OCI-LY1 (cell line): Measurements from ENCODE around the gene HSDL1.

Experiments
- EZH2 ChIP-seq: fragments of 200-600 bp; sonication (generic), shearing (Covaris generic); IDR thresholded peaks from 2 replicates; pipeline ENCODE4 v1.8.0; 2017; ENCODE audit warnings: borderline replicate concordance, mixed run types, mild to moderate bottlenecking, antibody characterized with exemption, low read length, moderate library complexity, mixed read lengths
- TF ChIP-seq, protein P1 (sequence below): fragments of 200-600 bp; sonication (generic), shearing (Covaris generic); IDR thresholded peaks from 2 replicates; pipeline ENCODE4 v1.5.1; 2017; ENCODE audit warnings: mild to moderate bottlenecking, antibody characterized with exemption, low read length, moderate library complexity, mixed read lengths

GRCh38 chr16:84132527-84133285, 12.3 kb downstream of the HSDL1 start:
- TF ChIP-seq, protein P1, sequence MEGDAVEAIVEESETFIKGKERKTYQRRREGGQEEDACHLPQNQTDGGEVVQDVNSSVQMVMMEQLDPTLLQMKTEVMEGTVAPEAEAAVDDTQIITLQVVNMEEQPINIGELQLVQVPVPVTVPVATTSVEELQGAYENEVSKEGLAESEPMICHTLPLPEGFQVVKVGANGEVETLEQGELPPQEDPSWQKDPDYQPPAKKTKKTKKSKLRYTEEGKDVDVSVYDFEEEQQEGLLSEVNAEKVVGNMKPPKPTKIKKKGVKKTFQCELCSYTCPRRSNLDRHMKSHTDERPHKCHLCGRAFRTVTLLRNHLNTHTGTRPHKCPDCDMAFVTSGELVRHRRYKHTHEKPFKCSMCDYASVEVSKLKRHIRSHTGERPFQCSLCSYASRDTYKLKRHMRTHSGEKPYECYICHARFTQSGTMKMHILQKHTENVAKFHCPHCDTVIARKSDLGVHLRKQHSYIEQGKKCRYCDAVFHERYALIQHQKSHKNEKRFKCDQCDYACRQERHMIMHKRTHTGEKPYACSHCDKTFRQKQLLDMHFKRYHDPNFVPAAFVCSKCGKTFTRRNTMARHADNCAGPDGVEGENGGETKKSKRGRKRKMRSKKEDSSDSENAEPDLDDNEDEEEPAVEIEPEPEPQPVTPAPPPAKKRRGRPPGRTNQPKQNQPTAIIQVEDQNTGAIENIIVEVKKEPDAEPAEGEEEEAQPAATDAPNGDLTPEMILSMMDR, result no peak
- no peak for TF ChIP-seq EZH2
